Duodenal mucosa (tissue), 2 donors: ENCODE results near the gene CBLB.
"Not testable (repeated sequence)": the region's sequence is repeated elsewhere in the genome, so short reads cannot be mapped to it uniquely, and the experiment has no call there.

Source experiments
- H3K27ac ChIP-seq: one replicate; pipeline ENCODE4 v1.7.0; 2013; ENCODE audit warnings: low read depth, low read length
- H3K27me3 ChIP-seq, 2 donors: one replicate each; pipeline ENCODE4 v1.7.0; 2013; ENCODE audit warnings: low read length in 2 of 2, control low read depth in 1 of 2; ENCODE audit not compliant: insufficient read depth in 2 of 2, control insufficient read depth in 1 of 2
- H3K36me3 ChIP-seq, 2 donors: one replicate each; pipeline ENCODE4 v1.7.0; 2013; ENCODE audit warnings: low read length in 2 of 2, control low read depth in 1 of 2; ENCODE audit not compliant: insufficient read depth in 2 of 2, control insufficient read depth in 1 of 2
- H3K4me1 ChIP-seq, 2 donors: one replicate each; pipeline ENCODE4 v1.7.0; 2013; ENCODE audit warnings: low read length in 2 of 2, control low read depth in 1 of 2; ENCODE audit not compliant: insufficient read depth in 2 of 2, control insufficient read depth in 1 of 2
- H3K4me3 ChIP-seq, 2 donors: one replicate each; pipeline ENCODE4 v1.7.0; 2013; ENCODE audit warnings: low read length in 2 of 2, low read depth in 1 of 2
- H3K9ac ChIP-seq, 2 donors: one replicate each; pipeline ENCODE4 v1.7.0; 2013; ENCODE audit warnings: low read length in 2 of 2, low read depth in 1 of 2
- H3K9me3 ChIP-seq, 2 donors: one replicate each; pipeline ENCODE4 v1.7.0; 2013; ENCODE audit warnings: low read length in 2 of 2, control low read depth in 1 of 2; ENCODE audit not compliant: control insufficient read depth in 1 of 2

Gene CBLB

DNA sequence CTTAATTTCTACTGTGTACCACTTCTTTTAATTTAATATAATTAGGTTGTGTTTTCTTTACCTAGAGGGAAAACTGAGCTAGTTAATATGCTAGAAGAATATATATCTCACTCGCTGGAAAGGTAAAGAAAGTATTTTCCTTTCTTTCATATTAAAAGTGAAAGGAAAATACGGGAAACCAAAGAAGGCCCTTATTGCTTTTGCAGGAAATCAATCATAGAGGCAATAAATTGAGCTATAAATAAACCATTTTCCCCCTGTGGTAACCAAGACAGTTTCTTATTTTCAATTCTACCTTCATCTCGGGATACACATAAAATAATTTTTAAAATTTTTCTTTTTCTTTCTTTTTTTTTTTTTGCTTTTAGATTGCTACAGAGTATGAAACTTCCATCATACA, 101.6 kb downstream of the CBLB start:
- Histone ChIP-seq H3K4me1 (peaks cover 6 to 31% of the 10 kb centered on the region in 2 donors), H3K9me3 (peaks cover 0 to 5% of the 10 kb centered on the region in 2 donors), H3K27ac (no peak overlapping the region), H3K9ac (no peak overlapping the region), H3K4me3 (peak overlapping the region in 1 of 2 donors; percentile 28), H3K36me3 (peaks cover 0 to 7% of the 10 kb centered on the region in 2 donors), H3K27me3 (no peaks in the 10 kb centered on the region)

DNA sequence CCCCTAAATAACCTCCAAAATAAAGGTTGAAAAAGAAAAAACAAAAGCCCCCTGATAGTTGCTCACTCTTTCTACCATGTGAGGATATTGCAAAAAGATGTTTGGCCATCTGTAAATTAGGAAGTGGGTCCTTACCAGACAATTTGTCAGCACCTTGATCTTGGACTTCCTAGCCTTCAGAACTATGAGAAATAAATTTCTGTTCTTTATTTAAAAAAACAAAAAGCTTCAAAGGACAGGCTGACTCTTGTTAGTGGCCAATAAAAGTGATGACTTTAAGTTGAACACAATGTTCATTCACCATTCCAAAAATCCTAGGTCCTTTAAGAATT, 103.5 kb downstream of the CBLB start:
- H3K27me3 ChIP-seq, result no peaks in the 10 kb centered on the region
- H3K9me3 ChIP-seq, result peaks cover 0 to 7% of the 10 kb centered on the region in 2 donors
- no peak overlapping the region for H3K9ac ChIP-seq
- H3K4me3 ChIP-seq, result no peak overlapping the region
- no peak overlapping the region for H3K27ac ChIP-seq
- H3K36me3 ChIP-seq, result peaks cover 0 to 7% of the 10 kb centered on the region in 2 donors
- H3K4me1 ChIP-seq, result peaks cover 6 to 31% of the 10 kb centered on the region in 2 donors

DNA sequence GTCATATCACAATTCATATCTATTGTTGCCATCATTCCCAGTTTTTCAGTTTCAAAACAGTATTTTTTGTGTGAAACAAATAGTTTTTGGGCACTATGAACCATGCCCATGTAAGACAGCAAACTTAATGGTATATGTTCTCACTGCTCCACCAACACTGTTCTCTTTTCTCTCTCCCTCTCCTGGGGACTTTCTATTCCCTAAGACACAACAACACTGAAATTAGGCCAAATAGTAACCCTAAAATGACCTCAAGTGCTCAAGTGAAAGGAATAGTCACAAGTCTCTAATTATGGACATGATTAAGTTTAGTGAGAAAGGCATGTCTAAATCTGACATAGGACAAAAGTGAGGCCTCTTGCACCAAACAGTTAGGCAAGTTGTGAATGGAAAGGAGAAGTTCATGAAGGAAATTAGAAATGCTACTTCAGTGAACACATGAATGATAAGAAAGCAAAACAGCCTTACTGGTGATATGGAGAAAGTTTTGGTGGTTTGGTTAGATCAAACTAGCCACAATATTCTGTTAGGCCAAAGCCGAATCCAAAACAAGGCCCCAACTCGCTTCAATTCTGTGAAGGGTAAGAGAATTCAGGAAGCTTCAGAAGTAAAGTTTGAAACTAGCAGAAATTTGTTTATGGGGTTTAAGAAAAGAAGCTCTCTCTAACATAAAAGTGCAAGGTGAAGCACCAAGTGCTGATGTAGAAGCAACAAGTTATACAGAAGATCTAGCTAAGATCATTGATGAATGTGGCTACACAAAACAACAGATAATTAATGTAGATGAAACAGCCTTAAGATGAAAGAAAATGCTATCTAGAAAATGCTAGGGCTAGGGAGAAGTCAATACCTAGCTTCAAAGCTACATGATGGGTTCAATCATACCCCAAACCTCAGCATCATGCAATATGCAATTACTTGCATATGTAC, 104.2 kb downstream of the CBLB start:
- H3K27ac ChIP-seq, result no peak overlapping the region
- H3K36me3 ChIP-seq, result peaks cover 0 to 8% of the 10 kb centered on the region in 2 donors
- H3K27me3 ChIP-seq, result no peaks in the 10 kb centered on the region
- H3K4me3 ChIP-seq, result no peak overlapping the region
- H3K4me1 ChIP-seq, result peaks cover 6 to 31% of the 10 kb centered on the region in 2 donors
- H3K9ac ChIP-seq, result no peak overlapping the region
- peaks cover 0 to 8% of the 10 kb centered on the region in 2 donors for H3K9me3 ChIP-seq

DNA sequence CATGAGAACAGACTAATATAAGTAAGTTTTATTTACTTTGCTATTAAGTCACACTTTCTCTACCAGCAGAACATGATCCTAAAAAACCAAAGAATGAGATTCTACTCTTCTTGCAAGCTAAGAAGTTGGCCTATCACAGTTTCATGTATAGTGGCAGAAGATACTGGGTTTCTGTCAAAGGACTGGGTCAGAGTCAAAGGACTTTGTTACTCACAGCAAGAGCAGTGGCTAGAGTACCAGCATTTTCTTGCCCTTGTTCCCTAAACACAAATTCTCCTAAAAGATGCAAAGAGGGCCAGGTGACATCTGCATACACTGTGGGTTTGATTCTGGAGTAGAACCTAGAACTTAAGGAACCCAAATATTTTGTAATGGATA, 105.2 kb downstream of the CBLB start:
- H3K9me3 ChIP-seq, result peaks cover 9% of the 10 kb centered on the region in 2 donors
- H3K36me3 ChIP-seq, result peaks cover 0 to 16% of the 10 kb centered on the region in 2 donors
- H3K4me3 ChIP-seq, result no peak overlapping the region
- H3K27me3 ChIP-seq, result no peaks in the 10 kb centered on the region
- H3K4me1 ChIP-seq, result peaks cover 6 to 31% of the 10 kb centered on the region in 2 donors
- no peak overlapping the region for H3K27ac ChIP-seq
- no peak overlapping the region for H3K9ac ChIP-seq

DNA sequence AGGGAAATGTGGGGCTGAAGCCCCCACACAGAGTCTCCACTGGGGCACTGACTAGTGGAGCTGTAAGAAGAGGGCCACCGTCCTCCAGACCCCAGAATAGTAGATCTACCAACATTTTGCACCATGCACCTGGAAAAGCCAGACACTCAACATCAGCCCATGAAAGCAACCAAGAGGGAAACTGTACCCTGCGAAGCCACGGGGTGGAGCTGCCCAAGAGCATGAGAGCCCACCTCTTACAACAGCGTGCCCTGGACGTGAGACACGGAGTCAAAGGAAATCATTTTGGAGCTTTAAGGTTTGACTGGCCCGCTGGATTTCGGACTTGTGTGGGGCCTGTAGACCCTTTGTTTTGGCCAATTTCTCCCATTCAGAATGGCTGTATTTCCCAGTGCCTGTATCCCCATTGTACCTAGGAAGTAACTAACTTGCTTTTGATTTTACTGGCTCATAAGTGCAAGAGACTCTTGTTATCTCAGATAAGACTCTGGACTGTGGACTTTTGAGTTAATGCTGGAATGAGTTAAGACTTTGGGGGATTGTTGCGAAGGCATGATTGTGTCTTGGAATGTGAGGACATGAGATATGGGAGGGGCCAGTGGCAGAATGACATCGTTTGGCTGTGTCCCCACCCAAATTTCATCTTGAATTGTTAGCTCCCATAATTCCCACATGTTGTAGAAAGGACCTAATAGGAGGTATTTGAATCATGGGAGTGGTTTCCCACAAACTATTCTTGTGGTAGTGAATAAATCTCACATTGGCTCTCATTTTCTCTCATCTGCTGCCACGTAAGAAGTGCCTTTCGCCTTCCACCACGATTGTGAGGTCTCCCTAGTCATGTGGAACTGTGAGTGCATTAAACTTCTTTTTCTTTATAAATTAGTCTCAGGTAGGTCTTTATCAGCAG, 105.8 kb downstream of the CBLB start:
- Histone ChIP-seq H3K4me1 (peaks cover 5 to 25% of the 10 kb centered on the region in 2 donors), H3K9ac (no peak overlapping the region), H3K27me3 (no peaks in the 10 kb centered on the region), H3K27ac (no peak overlapping the region), H3K9me3 (peaks cover 9% of the 10 kb centered on the region in 2 donors), H3K36me3 (peaks cover 0 to 18% of the 10 kb centered on the region in 2 donors), H3K4me3 (no peak overlapping the region)

DNA sequence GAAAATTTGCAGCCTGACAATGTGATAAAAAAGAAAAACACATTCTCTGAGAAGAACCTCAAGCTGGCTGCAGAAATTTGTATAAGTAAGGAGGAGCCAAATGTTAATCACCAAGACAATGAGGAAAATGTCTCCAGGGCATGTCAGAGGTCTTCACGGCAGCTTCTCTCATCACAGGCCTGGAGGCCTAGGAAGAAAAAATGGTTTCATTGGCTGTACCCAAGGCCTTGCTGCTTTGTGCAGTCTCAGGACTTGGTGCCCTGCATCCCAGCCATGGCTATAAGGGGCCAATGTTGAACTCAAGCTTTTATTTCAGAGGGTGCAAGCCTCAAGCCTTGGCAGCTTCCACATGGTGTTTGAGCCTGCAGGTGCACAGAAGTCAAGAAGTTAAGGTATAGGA, 106.6 kb downstream of the CBLB start:
- H3K9ac ChIP-seq, H3K9me3 ChIP-seq, H3K27me3 ChIP-seq, H3K27ac ChIP-seq, H3K4me3 ChIP-seq: not testable (repeated sequence)
- H3K36me3 ChIP-seq, result peaks cover 0 to 18% of the 10 kb centered on the region in 2 donors
- peaks cover 0 to 20% of the 10 kb centered on the region in 2 donors for H3K4me1 ChIP-seq

DNA sequence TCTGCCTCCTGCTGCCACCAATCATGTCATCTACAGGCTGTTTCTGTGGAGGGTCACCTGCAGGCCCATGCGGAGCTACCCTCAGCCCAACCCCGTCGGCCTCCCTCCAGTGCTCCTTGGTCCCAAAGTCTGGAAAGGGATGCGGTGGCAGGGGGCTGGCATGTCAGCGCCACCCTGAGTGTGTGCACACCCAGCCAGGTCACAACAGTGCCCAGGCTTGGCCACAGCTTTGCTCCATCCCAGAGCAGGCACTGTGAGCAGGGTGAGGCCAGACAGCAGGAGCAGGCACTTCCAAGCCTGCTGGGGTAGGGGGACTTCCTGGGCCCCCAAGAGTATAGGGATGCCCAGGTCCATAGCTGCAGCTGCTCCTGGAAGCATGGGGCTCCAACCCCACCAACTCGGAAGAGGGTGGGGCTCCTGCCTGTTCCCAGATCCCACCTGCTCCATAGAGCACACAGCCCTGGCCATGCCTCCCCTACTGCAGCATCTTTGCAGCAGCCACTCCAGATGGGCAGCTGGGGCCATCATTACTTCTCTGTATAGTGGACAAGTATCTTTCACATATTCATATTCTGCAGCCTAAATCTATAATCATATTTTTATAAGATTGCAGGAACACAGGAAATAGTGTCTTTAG, 109.3 kb downstream of the CBLB start:
- Histone ChIP-seq H3K9ac (no peak overlapping the region), H3K27ac (no peak overlapping the region), H3K36me3 (peaks cover 0 to 18% of the 10 kb centered on the region in 2 donors), H3K4me1 (peaks cover 0 to 8% of the 10 kb centered on the region in 2 donors), H3K9me3 (peaks cover 9% of the 10 kb centered on the region in 2 donors), H3K4me3 (no peak overlapping the region), H3K27me3 (no peaks in the 10 kb centered on the region)

DNA sequence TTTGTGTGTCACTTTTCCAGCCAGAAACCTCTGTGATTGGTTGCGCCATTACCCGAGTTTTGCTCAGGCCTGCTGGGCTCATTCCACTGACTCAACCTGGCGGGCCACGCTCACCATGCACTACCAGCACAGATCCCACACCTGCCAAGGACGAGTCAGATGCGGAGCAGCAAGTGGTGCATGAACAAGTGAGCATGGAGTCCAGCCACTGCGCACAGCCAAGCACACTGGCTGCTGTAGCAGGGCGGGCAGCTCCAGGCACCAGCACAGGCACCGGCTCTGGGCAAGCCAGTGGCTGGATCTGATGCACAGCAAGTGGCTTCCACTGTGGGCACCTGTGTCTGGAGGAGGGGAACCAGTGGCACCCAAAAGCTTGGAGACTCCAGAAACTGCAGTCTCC, 110.4 kb downstream of the CBLB start:
- Histone ChIP-seq H3K36me3 (peaks cover 0 to 18% of the 10 kb centered on the region in 2 donors), H3K27ac (no peak overlapping the region), H3K27me3 (no peaks in the 10 kb centered on the region), H3K9me3 (peaks cover 9% of the 10 kb centered on the region in 2 donors), H3K4me1 (peaks cover 0 to 8% of the 10 kb centered on the region in 2 donors), H3K4me3 (no peak overlapping the region), H3K9ac (no peak overlapping the region)

DNA sequence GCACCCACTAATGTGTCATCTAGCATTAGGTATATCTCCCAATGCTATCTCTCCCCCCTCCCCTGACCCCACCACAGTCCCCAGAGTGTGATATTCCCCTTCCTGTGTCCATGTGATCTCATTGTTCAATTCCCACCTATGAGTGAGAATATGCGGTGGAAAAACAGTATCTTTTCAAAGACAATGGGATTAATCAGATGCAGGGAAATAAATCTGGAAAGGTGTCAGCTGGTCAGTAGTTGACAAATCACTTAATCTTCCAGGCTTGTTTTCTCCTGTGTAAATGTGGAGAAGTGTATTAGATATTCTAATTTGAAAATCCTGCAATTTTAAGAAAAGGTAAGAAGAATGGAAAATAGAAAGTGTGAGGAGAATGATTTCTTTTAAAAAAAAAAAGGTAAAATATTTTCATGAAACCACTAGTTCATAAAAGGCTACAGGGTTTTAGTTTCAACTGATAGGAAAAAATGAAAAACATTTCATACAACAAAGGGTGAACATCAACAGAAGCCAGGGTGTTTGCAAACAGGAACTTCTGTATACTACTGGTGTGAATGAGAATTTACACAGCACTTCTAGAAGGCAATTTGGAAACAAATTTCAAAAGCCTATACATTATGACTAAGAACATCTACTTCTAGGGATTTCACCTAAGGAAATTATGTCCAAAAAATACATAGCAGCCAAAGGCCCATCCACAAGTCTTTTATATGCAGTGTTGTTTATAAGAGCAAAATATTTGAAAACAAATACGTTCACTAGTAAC, 113.5 kb downstream of the CBLB start:
- Histone ChIP-seq H3K9ac (no peak overlapping the region), H3K36me3 (peaks cover 0 to 11% of the 10 kb centered on the region in 2 donors), H3K4me1 (peaks cover 6 to 17% of the 10 kb centered on the region in 2 donors), H3K27me3 (no peaks in the 10 kb centered on the region), H3K27ac (no peak overlapping the region), H3K9me3 (peaks cover 2 to 9% of the 10 kb centered on the region in 2 donors), H3K4me3 (no peak overlapping the region)
